NCI-H524 treated with DMSO at 0.1 percent for 48 hours (cell line): Measurements from ENCODE around the gene BCDIN3D.

Experiments used
- DNase-seq: peaks from one replicate; lab custom pipeline; 2025; lab: John Stamatoyannopoulos, UW

The BCDIN3D gene

GRCh38 chr12:49819786-49820185, 23.1 kb downstream of the BCDIN3D start:
- no peak for DNase-seq

- no peak for DNase-seq
These were observed 24.5 kb downstream of the BCDIN3D start for GRCh38 chr12:49818241-49818895.

GRCh38 chr12:49813131-49813530, 29.8 kb downstream of the BCDIN3D start:
- DNase-seq, result no peak

DNA sequence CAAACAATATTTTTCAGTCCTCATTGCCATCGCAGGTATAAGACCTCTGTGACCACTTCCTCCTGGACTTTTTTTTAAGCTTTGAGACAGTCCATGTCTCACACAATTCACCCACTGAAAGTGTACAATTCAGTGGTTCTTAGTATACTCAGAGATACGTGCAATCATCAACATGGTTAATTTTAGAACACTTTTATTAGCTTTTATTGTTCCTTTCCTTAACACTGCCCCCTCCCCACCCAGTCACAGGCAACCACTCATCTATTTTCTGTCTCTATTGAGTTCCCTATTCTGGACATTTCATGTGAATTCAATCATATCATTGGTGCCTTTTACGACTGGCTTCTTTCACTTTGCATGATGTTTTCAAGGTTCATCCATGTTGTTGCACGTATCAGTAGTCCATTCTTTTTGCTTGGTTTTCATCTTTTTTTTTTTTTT, 30.9 kb downstream of the BCDIN3D start:
- DNase-seq, result no peak

DNA sequence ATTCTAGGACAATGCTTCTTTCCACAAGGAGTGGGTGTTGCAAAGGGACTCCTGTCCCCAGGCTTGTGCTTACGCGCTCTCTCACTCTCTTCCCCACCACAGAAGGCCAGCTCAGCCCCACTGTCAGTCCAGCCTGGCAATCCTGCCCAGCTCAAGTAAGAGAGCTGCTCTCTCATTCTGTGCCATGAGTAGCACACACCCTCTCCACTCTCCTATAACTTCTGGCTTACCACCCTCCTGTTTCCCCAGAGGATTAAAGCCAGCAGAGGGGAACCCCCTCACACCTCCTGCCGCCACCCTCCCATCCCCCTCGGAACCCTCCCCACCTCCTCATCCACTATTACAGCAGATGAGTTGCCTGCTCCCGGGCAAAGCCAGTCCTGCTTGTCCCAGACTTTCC, 31.8 kb downstream of the BCDIN3D start:
- DNase-seq, result no peak

DNA sequence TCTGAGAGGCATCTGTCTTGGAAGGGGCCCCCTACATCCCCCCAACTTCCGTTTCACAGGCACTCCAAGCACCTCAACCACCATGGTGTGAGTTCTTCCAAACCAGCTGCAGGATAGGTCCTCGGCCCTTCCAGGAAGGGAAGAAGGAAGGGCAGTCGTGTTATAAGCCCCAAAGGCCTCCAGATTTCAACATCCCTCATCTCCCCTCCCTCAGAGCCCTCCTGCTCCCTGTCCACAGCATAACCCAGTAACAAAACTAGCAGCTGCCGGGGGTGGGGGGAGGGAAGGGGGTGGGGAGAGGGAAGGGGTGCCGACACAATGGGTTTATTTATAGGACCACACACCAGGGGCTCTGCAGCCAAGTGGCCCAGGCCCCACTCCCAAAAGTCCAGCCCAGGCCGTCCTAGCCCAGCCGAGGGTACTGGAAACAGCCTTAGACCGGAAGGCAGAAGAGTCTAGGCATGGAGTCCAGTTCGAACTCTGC, 33.0 kb downstream of the BCDIN3D start:
- no peak for DNase-seq

DNA sequence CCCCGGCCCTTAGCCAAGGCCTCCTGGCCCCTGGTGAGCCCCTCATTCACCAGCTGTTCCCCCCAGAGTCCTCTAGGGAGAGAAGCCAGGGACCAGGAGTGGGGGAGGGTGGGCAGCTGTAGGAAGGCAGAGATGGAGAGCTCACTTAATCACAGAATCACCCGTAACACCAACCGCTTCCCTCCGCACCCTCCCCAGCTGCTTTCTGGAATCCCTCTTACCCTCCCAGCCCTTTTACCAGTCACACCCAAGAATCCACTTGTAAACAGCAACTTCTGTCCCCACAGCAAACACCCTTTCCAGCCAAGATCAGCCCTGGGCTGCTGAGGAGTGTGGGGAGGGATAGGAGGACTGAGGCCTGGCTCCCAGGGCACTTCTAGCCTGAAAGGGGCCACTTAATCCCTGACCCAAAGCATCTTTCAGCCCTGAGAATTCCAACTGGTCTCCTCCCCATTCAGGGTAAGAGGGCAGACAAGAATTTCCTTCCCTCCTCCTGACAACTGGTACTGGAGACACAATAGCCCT, 33.5 kb downstream of the BCDIN3D start:
- DNase-seq, result peak; percentile 57

- no peak for DNase-seq
These were observed 34.1 kb downstream of the BCDIN3D start for GRCh38 chr12:49808686-49809380.

DNA sequence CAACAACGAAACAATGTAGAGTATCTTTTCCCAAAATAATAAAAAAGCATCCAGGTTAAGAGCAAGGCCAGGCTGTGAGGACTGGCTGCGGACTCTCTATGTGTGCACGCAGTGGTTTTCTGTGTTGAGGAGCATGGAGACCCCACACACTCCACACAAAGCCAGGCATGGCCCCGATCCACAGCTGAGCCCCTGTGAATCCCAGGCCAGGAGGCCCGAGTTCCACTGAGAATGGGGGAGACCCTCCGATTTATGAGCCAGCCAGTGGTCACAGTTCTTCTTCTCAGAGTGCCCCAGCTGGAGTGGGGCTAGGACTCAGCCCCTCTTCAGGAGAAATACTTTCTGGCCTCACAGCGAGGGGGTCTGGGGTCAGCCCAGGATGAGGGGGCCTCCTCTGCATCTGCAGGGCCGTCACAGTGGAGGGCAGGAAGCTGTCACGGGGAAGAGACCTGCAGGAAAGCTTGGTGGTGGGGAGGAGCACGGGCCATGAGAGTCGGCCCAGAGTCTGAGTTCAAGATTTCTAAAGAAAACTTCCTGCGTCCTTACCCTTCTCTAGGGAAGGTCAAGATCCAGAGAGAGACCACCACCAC, 34.8 kb downstream of the BCDIN3D start:
- DNase-seq, result no peak

- DNase-seq, result no peak
These were observed 36.0 kb downstream of the BCDIN3D start for GRCh38 chr12:49806877-49807276.

- DNase-seq, result no peak
These were observed 36.5 kb downstream of the BCDIN3D start for GRCh38 chr12:49806321-49806813.

GRCh38 chr12:49805409-49805808, 37.5 kb downstream of the BCDIN3D start:
- DNase-seq, result no peak

- DNase-seq, result no peak
These were observed 38.1 kb downstream of the BCDIN3D start for GRCh38 chr12:49804821-49805220.

DNA sequence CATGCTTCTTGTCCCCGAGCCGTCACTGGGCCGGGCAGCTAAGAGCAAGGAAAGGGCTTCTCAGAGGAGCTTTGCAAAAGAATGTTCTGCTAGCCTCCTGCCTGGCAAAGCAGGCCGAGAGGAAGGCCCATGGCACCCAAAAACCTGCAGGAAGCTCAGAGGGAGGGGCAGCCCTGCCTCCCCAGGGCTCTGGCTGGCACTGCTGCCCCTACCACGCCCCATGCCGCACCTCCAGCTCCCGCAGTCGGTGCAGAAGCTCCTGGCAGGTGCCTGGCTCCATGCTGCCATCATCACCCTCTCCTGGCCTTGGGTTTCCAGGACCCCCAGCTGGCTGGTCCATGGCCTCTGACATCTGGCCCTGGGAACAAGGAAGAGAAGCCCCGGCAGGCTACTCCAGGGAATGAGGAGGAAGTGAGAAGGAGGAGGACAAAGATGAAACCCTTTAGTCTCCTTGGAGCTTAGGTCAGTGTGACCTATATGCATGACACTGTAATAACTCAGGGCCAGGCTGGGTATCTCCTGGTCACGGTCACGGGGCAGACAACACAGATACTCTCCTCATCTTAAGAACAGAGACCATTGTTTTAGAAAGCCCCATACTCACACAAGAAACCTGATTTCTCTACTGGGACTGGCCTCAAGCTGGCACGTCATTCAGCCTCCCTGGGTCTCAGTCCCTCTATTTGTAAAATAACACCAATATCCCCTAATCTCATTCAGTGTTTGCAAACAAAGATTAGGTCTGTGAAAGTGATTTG, 39.0 kb downstream of the BCDIN3D start:
- no peak for DNase-seq

DNA sequence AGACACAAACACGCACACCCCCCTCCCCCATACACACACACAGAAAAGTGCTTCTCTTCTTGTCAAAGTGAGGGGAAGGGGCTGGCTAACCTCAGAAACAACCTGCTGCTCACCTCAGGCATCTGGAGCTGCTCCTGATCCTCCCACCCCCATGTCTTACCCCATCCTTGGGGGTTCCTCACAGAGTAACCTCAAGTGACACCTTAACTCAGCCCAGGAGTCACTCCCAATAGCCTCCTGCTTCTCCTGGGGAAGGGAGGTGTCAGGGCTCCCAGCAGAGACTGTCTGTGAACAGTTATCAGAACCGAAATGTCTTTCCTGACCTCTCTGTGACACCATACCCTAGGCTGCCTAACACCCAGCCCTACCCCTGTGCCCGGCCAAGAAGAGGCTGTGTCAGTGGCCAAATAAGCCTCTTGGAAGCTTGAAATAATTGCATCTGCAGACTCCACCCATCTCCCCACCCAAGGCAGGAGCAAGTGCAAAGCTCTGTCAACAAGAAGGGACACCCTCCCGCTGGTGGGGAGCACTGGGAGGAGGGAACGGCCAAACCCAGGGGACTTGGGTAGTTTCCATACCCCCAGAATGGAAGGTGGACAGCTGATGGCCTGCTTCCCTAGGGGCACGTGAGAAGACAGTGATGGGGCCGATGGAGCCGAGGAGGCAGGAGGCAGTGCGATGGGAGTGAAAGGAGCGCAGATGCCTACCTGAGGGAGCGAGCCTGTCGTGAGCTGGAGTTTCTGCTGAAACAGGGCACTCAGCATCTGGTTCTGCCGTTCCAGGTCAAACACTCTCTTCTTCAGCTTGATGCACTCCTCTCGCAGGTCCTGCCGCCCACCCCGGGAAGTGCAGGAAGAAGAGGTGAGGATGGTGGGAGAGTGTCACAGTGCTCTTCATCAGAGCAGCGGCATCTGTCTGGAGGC, 41.5 kb downstream of the BCDIN3D start:
- DNase-seq, result no peak

DNA sequence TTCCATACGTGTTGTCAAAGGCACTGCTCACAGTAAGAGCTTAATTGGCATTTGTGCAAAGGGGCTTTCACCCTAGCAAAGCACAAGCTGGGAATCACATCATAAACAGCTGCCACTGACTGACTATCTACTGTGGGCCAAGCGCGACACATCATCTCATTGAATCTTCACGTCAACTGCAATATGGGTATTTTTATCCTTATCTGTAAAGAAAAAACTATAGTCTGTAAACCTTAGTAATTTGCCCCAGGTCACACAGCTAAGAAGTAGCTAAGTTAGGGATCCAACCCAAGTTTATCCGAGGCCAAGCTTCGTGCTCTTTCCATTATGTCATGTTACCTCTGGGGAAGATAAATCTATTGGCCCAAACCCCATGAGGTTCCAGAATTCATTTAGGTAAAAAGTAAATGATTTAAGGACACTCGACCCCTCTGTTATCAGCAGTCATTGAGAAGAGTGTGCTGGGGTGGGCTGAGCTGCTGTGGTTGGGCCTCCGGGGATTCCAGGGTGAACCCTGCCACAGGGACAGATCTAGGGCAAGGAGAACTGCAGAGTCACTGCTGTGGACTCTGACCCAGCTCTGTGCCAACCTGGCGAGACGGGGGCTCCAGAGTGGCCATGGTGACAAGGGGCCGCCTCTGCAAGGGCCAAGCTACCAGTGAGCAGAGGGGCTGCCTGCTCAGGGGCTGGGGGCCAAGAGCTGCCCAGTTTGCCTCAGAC, 42.3 kb downstream of the BCDIN3D start:
- no peak for DNase-seq

DNA sequence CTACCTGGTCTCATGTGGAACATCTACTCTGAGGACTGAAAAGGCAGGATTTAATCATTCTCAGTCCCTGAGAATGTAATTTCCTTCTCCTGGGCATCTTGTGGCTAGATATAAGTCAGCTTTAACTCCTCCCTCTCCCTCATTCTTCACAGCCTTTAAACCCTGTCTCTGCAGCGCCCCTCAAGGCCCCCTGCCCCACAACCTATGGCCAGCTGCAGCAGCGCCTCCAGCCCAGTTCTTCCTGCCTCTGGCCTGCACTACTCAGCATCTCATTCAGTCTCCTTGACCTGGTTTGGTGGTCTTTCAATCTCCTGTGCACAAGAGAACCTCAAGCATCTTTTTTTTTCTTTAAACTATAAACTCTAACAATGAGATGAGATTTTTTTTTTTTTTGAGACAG, 44.0 kb downstream of the BCDIN3D start:
- DNase-seq, result no peak

GRCh38 chr12:49798248-49798647, 44.7 kb downstream of the BCDIN3D start:
- no peak for DNase-seq

- no peak for DNase-seq
These were observed 45.5 kb downstream of the BCDIN3D start for GRCh38 chr12:49797449-49797776.
